Cardiac fibroblast (primary cell): Measurements from ENCODE around the gene PRC1.
"Not testable (repeated sequence)": the region's sequence is repeated elsewhere in the genome, so short reads cannot be mapped to it uniquely, and the experiment has no call there.

Source experiments
- DNase-seq, 2 donors: peaks; one replicate each; pipeline versions ENCODE4 v3.0.0 to v3.0.0-alpha.2; 2010; ENCODE audit warnings: low read depth in 2 of 2
- H3K4me3 ChIP-seq, 2 donors: replicated peaks in 1 of 2; 1 replicate in 1 of 2; 2 replicates in 1 of 2; pipeline ENCODE4 v1.5.1; 2011; ENCODE audit warnings: low read depth in 2 of 2, low read length in 2 of 2, mild to moderate bottlenecking in 2 of 2, moderate library complexity in 1 of 2
- CTCF ChIP-seq: IDR thresholded peaks from one replicate; pipeline ENCODE4 v1.5.1; 2011; ENCODE audit warnings: low read depth, mild to moderate bottlenecking, low read length, inconsistent platforms

The PRC1 gene

DNA sequence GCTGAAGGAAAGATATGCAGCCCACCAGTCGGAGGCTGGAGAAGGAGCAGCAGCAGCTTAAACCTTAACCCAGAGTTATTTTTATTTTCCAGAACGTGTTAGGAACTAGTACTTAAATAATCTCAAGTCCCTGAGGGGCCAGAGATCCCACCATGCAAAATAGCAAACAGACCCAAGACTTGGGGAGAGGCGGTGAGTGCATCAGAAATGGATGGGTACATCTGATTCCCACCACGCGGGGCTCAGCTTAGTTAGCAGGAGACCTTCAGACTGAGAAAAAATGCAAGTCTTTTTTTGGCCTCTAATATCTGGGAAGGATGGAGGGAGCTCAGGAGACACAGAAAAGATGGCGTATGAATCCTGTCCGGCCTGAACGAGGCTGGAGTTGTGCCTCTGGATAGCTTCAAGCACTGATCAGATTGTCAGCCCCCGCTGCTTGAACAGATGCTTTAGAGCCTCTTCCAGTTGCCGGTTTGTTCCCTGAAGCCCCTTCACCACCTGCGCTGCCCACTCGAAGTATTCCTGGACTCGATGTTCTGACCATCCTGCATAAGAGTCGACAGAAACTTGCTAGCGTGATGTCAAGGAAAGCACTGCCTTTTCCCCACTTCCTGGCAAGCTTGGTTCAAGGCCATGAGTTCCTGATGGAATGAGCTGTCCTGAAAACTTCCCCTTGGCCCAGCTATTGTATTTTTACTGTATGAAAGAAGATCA lies 63.3 kb downstream of the PRC1 start:
- peak overlapping the region in 1 of 2 donors; percentile 64 for H3K4me3 ChIP-seq
- peak; percentile 26 to 48 for DNase-seq
- TF ChIP-seq CTCF = no peak

- peak overlapping the region; percentile 56 to 64 for H3K4me3 ChIP-seq
- TF ChIP-seq CTCF = no peak
- DNase-seq = no peak
Observed at GRCh38 chr15:90929246-90930019, 64.9 kb downstream of the PRC1 start.

DNA sequence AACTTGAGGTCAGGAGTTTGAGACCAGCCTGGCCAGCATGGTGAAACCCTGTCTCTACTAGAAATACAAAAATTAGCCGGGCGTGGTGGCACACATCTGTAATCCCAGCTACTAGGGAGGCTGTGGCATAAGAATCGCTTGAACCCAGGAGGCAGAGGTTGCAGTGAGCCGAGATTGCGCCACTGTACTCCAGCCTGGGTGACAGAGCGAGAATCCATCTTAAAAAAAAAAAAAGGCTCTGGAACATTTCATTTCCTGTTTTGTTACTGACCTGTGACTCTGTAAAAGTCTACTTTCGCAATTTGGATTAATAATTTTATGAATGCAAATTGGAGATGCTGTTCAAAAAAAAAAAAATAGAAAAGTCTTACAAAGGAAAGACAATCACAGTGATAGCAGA lies 66.2 kb downstream of the PRC1 start:
- not testable (repeated sequence) for H3K4me3 ChIP-seq, DNase-seq

GRCh38 chr15:90926766-90927165 lies 67.6 kb downstream of the PRC1 start:
- DNase-seq = not testable (repeated sequence)

DNA sequence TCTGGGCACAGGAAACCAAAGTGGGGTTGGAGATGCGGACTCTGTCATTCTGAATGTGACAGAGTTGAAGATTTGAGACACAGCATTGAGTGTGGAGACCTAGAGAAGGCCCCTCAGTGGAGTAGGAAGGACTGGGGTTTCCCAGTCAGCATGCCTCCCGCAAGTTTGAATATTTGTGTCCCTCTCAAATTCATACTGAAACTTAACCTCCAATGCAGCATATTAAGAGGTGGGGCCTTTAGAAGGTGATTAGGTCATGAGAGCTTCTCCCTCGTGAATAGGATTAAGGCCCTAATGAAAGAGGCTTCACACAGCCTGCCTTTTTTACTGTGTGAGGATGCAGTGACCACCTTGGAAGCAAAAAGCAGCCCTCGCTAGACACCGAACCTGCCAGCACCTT lies 70.0 kb downstream of the PRC1 start:
- DNase-seq = no peak
- TF ChIP-seq CTCF = no peak
- no peak overlapping the region for H3K4me3 ChIP-seq

More at GRCh38 chr15:90926766-90927165, 67.6 kb downstream of the PRC1 start:
- H3K4me3 ChIP-seq = not testable (repeated sequence)

- not testable (repeated sequence) for DNase-seq, H3K4me3 ChIP-seq
Observed at GRCh38 chr15:90922712-90923322, 71.5 kb downstream of the PRC1 start.

- TF ChIP-seq CTCF = no peak
- H3K4me3 ChIP-seq = no peak overlapping the region
- DNase-seq = no peak
Observed at GRCh38 chr15:90921887-90922286, 72.4 kb downstream of the PRC1 start.

DNA sequence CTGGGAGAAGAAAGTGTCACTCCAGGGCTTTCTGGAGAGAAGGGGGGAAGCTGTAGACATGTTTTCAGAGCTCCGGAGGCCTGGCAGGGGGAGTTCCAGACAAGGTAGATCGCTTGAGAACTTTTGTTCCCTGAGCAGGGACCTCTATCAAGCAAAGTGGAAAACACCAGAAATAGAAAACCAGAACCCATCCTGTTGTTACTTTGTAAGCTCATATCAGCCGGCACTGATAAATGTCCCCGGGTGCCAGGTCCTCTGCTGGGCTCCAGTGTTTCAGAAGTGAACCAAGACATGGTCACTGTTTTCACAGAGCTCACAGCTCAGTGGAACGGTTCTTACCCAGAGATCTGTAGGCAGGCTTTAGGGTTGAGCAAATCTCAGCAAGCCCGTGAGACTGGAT lies 75.5 kb downstream of the PRC1 start:
- DNase-seq = no peak
- no peak overlapping the region for H3K4me3 ChIP-seq
- no peak for TF ChIP-seq CTCF
